ENCODE results near the gene MR1.
A peak's percentile ranks its signal among the peaks of the same experiment; 100 is the strongest.

The MR1 gene

DNA sequence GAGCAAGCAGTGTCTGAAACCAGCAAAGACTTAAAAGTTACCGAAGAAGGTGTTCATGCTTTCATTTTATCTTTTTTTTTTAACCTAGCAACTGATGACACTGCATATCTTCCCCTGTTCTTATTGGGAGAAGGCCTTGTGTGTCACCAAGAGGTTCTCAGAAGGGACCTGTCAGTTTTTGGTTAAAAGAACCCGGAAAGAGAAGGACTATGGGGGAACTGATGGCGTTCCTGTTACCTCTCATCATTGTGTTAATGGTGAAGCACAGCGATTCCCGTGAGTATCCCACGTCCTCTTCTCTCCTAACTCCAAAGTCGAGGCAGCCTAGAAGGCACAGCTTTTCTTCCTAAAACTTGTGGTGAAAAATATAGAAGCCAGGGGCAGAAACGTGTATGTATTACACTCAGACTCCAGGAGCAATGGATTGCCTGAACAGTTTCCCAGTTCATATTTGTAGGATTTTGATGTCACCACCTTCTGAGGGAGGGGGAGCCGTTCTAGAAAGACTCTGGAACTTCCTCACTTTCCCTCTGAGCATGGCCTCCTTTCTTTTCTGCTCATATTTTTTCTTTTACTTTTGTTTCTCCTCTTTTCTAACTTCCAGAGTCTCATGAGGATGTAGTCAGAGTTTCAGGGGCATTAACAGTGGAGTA lies at the start of gene MR1:
TSS of gene MR1 (plus strand) at position 185 of the 653 bp plus-strand sequence. CDS start at position 210, 25 bp downstream.
- ChIA-PET CTCF (interaction anchor here (1.2 to 17.3 kb wide), 5 partner anchors 11 to 113 kb away, joined by 3 to 362 read pairs (median 9); partner anchors contain the start of gene STX6), POLR2A (interaction anchor here (0.8 to 3.4 kb wide), 3 partner anchors 11 to 55 kb away, joined by 3 to 21 read pairs (median 8); partner anchors contain the start of gene STX6)
- H3K4me3 ChIP-seq (ENCODE audit: low read depth, low read length): peak within 1 kb of the TSS; percentile 41
- TF ChIP-seq, protein P1, sequence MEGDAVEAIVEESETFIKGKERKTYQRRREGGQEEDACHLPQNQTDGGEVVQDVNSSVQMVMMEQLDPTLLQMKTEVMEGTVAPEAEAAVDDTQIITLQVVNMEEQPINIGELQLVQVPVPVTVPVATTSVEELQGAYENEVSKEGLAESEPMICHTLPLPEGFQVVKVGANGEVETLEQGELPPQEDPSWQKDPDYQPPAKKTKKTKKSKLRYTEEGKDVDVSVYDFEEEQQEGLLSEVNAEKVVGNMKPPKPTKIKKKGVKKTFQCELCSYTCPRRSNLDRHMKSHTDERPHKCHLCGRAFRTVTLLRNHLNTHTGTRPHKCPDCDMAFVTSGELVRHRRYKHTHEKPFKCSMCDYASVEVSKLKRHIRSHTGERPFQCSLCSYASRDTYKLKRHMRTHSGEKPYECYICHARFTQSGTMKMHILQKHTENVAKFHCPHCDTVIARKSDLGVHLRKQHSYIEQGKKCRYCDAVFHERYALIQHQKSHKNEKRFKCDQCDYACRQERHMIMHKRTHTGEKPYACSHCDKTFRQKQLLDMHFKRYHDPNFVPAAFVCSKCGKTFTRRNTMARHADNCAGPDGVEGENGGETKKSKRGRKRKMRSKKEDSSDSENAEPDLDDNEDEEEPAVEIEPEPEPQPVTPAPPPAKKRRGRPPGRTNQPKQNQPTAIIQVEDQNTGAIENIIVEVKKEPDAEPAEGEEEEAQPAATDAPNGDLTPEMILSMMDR (IDR thresholded peaks at IDR 0.05; ENCODE audit: insufficient read depth, low read length, missing control alignments): no peak
- no peak for DNase-seq (ENCODE audit: low read depth, low spot score)

DNA sequence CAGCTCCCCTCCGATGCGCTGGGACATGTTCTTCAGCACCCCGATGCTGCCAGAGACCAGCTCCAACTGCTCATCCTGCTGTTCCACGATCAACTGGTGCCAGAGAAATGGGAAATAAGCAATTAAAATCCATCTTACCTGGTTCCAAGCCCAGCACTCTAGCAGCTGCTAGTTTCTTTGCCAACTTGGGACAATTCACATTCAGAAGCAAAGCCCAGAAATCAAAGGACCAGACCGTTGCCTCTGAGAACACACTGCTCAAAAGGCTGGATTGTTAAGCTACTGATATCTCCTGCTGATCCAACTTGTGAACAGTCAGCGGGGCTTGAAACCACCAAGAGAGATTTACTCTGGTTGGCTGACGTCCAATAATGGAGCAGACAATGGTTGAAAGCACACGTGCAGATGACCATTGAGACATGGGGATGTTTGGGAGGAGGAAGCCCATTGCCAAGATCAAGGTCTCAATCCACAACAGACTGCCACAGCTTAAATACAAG lies 45.5 kb upstream of the MR1 start:
- DNase-seq (ENCODE audit: low read depth, low spot score): no peak
- ChIA-PET CTCF (interaction anchor here (0.9 to 1.8 kb wide), 2 partner anchors 11 to 14 kb away, joined by 3 to 6 read pairs; no protein-coding TSS in a partner anchor), POLR2A (no interaction called here)
- TF ChIP-seq, protein P1 (IDR thresholded peaks at IDR 0.05; ENCODE audit: insufficient read depth, low read length, missing control alignments): no peak
- no peak overlapping the region for H3K4me3 ChIP-seq (ENCODE audit: low read depth, low read length)

DNA sequence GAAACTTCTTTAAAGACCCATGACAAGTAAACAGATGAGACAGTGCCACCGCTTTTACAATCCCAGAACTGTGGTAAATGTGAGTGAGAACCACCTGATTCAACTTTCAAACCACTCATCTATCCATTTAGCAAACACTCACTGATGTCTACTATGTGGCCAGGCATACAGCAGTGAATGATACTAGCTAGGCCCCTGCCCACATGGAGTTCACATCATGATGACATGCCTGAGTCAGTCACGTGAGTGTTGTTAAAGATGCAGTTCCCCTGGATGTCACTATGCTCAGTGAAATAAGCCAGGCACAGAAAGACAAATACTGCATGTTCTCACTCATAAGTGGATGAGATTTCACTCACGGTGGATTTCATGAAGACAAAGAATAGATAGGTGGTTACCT lies 39.5 kb upstream of the MR1 start:
- H3K4me3 ChIP-seq (ENCODE audit: low read depth, low read length): no peak overlapping the region
- ChIA-PET CTCF (no interaction called here), POLR2A (no interaction called here)
- no peak for DNase-seq (ENCODE audit: low read depth, low spot score)
- TF ChIP-seq, protein P1 (IDR thresholded peaks at IDR 0.05; ENCODE audit: insufficient read depth, low read length, missing control alignments): no peak

DNA sequence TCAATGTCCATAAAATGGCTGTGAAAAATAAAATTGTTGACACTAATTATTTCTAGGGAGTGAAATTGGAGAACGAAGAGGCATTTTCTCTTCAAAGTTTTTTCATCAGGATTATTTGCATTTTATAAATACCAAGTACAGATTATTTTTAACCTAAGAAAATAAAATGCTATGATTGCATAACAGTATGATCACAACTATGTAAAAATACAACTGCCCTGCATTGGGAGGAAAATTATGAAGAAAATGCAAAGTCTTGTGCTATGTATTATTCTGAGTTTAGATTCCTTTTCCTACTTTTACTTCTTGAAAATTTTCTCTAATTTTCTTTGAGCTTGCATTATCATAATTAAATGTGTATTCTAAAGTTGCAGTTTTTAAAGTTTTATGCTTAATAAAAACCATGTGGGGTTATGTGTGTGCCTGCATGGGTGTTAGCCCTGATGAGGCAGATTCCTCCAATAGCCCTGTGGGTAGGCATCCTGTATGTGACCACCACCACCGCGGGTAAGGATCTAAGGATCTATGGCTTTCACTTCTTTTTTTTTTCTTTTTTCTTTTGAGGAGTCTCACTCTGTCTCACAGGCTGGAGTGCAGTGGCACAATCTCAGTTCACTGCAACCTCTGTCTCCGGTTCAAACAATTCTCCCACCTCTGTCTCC lies 35.8 kb upstream of the MR1 start:
- POLR2A ChIA-PET: no interaction called here
- CTCF ChIA-PET: interaction anchor here (0.8 to 3.9 kb wide), 5 partner anchors 10 to 167 kb away, joined by 3 to 20 read pairs (median 4); no protein-coding TSS in a partner anchor
- DNase-seq (ENCODE audit: low read depth, low spot score): no peak
- TF ChIP-seq, protein P1 (IDR thresholded peaks at IDR 0.05; ENCODE audit: insufficient read depth, low read length, missing control alignments): no peak
- H3K4me3 ChIP-seq (ENCODE audit: low read depth, low read length): no peak overlapping the region

DNA sequence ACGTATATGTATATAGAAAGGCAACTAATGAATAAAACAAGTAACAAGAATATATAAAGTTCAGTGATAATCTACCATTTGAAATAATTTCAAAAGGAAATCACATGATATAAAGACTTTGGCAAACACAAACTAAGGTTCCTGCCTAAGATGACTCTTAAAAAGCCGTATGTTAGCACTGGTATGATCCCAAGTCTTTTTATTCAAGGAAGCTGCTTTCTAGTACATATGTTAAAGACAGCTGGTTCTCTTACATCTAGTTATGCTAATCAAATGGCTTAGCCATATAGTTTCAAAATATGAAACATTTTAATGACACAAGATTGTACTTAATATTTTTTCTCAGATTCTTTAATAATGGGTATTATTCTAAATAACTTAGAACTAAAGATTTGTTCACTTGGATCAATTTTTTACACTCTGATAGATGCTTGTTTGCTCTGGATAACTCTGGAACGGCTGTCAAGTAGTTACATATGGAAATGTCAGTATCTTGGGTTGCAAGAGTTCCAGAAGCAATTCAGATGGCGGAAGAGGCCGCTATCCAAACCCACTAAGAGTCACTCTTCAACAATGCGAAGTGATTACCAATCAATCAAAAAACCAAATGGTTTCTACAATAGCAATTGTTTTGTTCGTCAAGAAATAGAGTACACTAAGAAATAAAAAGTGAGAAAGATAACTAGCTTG lies 32.5 kb upstream of the MR1 start:
- DNase-seq (ENCODE audit: low read depth, low spot score): no peak
- CTCF ChIA-PET: interaction anchor here (1.7 to 3.9 kb wide), 2 partner anchors 140 kb away, joined by 6 to 20 read pairs; no protein-coding TSS in a partner anchor
- TF ChIP-seq, protein P1 (IDR thresholded peaks at IDR 0.05; ENCODE audit: insufficient read depth, low read length, missing control alignments): no peak
- H3K4me3 ChIP-seq (ENCODE audit: low read depth, low read length): no peak overlapping the region
- POLR2A ChIA-PET: no interaction called here

All from AG04449 (cell line).